HG03460 (cell line): ENCODE results near the gene CDR2.
"Not testable (repeated sequence)": the region's sequence is repeated elsewhere in the genome, so short reads cannot be mapped to it uniquely, and the experiment has no call there.

Experiments used
- ATAC-seq: cut with Tn5 transposase; IDR thresholded peaks from one replicate; pipeline ENCODE4 v1.9.1; 2021; ENCODE audit not compliant: unreplicated experiment

Gene CDR2

GRCh38 chr16:22375963-22376640 lies 1.7 kb upstream of the CDR2 start:
- no peak for ATAC-seq

- ATAC-seq: no peak
Observed at GRCh38 chr16:22375117-22375962, 921 bp upstream of the CDR2 start.

GRCh38 chr16:22373662-22374310 lies 633 bp downstream of the CDR2 start:
- peak; percentile 17 for ATAC-seq

DNA sequence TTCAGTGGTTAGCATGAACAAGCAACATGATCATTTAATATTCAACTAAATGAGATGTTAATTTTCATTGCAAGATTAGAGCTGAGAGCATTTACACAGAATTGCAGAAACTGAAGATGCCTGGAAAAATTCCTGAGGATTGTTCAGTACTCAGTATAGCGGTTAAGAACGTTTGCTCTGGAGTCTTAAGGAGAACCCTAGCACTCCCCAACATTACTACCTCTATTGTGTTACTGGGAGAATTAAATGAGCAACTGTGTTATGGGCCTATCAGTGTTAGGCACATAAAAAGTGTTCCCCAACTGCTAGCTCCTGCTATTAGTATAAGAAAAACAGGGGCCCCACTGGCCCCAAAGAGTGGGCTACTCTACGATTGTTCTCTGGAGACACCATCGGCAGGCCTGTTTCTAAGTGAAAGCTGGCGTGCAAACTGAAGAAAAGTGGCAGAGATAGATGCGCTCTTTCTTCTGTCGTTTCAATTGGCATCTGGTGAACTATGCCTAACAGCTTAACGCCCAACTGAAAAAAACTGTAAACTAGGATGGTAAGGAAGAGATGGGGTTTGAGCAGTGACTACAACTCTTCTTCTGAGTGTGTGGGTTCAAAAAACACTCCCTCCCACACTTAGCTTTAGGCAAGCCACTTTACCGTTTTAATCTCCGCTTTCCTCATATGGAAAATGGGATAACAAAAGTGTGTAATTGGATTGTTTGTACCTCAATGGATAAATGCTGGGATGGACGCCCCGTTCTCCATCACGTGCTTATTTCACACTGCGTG lies 1.3 kb downstream of the CDR2 start:
- ATAC-seq: no peak

- no peak for ATAC-seq
Observed at GRCh38 chr16:22370038-22370820, 4.2 kb downstream of the CDR2 start.

- ATAC-seq: no peak
Observed at GRCh38 chr16:22369221-22369811, 5.1 kb downstream of the CDR2 start.

GRCh38 chr16:22368200-22368826 lies 6.1 kb downstream of the CDR2 start:
- not testable (repeated sequence) for ATAC-seq

- no peak for ATAC-seq
Observed at GRCh38 chr16:22366889-22367288, 7.5 kb downstream of the CDR2 start.

DNA sequence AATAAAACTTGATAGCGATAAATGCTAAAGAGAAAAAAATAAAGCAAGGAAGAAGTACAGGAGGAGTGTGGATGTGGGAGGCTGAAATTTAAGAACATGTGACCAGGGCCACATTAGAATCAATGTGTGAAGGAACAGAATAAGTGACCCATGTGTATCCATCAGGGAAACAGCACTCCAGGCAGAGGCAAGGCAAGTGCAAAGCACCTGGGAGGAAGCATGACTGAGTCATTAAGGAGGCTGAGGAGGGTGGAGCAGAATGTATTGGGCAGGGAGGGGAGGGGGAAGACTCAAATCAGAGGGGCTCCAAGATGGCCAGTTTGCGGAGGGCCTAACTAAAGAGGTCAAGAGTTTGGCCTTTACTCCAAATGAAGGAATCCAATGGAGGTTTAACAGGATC lies 8.0 kb downstream of the CDR2 start:
- no peak for ATAC-seq

- ATAC-seq: no peak
Observed at GRCh38 chr16:22364241-22364640, 10.2 kb downstream of the CDR2 start.

- no peak for ATAC-seq
Observed at GRCh38 chr16:22360963-22361659, 13.3 kb downstream of the CDR2 start.

- ATAC-seq: no peak
Observed at GRCh38 chr16:22359679-22360078, 14.7 kb downstream of the CDR2 start.

- ATAC-seq: no peak
Observed at GRCh38 chr16:22358000-22358399, 16.4 kb downstream of the CDR2 start.

- ATAC-seq: peak; percentile 66
Observed at GRCh38 chr16:22357635-22357971, 16.8 kb downstream of the CDR2 start.

DNA sequence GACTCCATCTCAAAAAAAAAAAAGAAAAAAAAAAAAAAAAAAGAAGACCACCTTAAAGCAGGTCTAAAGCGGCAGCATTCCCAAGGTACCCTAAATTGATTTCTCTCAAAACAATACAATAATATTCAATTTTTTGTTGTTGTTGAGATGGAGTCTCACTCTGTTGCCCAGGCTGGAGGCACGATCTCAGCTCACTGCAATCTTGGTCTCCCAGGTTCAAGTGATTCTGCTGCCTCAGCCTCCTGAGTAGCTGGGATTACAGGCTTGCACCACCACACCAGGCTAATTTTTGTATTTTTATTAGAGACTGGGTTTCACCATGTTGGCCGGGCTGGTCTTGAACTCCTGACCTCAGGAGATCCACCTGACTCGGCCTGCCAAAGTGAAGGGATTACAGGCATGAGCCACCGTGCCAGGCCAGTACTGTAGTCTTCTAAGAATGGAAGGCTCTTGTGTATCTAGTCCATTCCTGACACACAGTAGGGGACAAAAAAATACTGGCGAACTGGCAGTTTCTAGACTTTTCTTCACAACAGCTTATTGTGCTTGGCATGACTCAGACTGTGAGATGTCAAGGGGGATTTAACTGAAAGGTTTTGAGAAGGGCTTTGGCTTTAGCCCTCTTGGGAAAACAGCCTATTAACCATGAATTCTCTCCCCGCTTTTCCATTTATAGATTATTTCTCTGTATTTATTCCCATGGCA lies 17.3 kb downstream of the CDR2 start:
- peak; percentile 20 for ATAC-seq

DNA sequence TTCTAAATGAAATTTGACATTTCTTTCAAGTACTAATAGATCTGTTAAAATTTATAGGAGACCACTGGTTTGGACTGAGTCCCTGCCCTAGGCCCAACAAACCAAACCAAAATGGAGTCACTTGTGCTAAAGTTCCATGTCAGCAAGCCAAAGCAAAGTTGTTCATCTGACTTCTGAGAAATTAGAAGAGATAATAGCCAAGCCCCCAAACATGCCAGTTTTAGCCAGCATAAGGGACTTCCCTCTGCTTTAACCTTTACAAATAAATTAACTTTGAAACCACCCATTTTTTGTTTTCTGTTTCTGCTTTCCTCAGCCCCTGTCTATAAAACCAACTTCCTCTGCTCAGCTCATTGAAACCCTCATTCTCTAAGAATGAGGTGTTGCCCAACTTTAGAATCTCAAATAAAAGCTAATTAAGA lies 18.9 kb downstream of the CDR2 start:
- no peak for ATAC-seq

DNA sequence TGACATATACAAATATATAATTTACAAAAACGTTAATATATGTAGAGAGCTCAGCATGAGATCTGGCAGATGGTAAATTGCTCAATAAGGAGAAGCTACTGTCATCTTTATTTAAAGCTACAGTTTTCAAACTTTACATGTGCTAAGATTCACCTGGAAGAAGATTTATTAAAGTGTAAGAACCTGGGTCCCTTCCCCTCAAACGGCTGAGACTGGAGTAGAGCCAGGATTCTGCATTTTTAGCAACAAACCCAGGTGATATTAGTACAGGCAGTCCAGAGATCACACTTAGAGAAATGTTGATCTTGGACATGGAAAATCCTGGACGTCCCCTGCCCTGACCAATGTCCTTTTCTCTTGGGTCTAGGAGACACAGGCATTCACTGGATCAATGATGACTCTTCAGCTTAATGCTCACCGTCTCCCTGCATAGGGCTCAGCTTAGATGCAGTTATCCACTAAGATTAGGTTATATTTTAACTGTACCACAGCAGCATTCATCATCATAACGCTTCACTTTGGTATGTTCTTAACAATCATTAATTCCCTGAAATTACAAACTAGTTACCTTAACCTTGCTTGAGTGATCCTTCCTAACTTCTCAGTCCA lies 20.4 kb downstream of the CDR2 start:
- ATAC-seq: no peak
